Stimulated activated naive B cell treated with anti-CD40 and anti-IgM and Interleukin-4, amounts not matched to agents 10 μg/mL and 1 μg/mL and 100 μg/mL, for 72 hours (primary cell): ENCODE data around the gene SSTR4.

Experiments used
- ATAC-seq, 2 donors: fragments of 150-1000 bp; cut with Tn5 transposase; replicated peaks; 2 replicates each; pipeline ENCODE4 v1.10.0; 2021; ENCODE audit warnings: moderate library complexity in 1 of 2
- DNase-seq: peaks from one replicate; pipeline ENCODE4 v3.0.0; 2021
- H3K27ac Mint-ChIP-seq: one replicate; pipeline ENCODE4 v1.8.0; 2022; ENCODE audit warnings: mild to moderate bottlenecking, mixed read lengths
- H3K27me3 Mint-ChIP-seq, 2 donors: one replicate each; pipeline ENCODE4 v1.8.0; 2022; ENCODE audit warnings: mixed read lengths in 2 of 2
- H3K36me3 Mint-ChIP-seq, 2 donors: one replicate each; pipeline ENCODE4 v1.8.0; 2022; ENCODE audit warnings: mixed read lengths in 2 of 2, mild to moderate bottlenecking in 1 of 2
- H3K4me1 Mint-ChIP-seq, 2 donors: one replicate each; pipeline ENCODE4 v1.8.0; 2022; ENCODE audit warnings: mixed read lengths in 2 of 2, mild to moderate bottlenecking in 1 of 2
- H3K4me3 Mint-ChIP-seq, 2 donors: one replicate each; pipeline ENCODE4 v1.8.0; 2022; ENCODE audit warnings: mild to moderate bottlenecking in 2 of 2, mixed read lengths in 2 of 2, moderate library complexity in 1 of 2
- H3K9me3 Mint-ChIP-seq, 2 donors: one replicate each; pipeline ENCODE4 v1.8.0; 2022; ENCODE audit warnings: mixed read lengths in 2 of 2, mild to moderate bottlenecking in 1 of 2

SSTR4 gene

GRCh38 chr20:23042270-23042669 lies 7.2 kb downstream of the SSTR4 start:
- Mint-ChIP-seq H3K27me3 (peaks cover 37 to 54% of the 10 kb centered on the region in 2 donors), H3K4me1 (peaks cover 0 to 3% of the 10 kb centered on the region in 2 donors), H3K9me3 (no peaks in the 10 kb centered on the region), H3K36me3 (no peaks in the 10 kb centered on the region), H3K4me3 (no peak overlapping the region), H3K27ac (no peak overlapping the region)
- no peak for ATAC-seq
- no peak for DNase-seq

- H3K4me1 Mint-ChIP-seq = peaks cover 4 to 8% of the 10 kb centered on the region in 2 donors
- no peak overlapping the region for H3K4me3 Mint-ChIP-seq
- no peak overlapping the region for H3K27ac Mint-ChIP-seq
- H3K36me3 Mint-ChIP-seq = no peaks in the 10 kb centered on the region
- peaks cover 36 to 51% of the 10 kb centered on the region in 2 donors for H3K27me3 Mint-ChIP-seq
- DNase-seq = no peak
- no peak for ATAC-seq
- H3K9me3 Mint-ChIP-seq = no peaks in the 10 kb centered on the region
These were observed 8.3 kb downstream of the SSTR4 start for GRCh38 chr20:23043376-23043775.

- H3K27ac Mint-ChIP-seq = no peak overlapping the region
- H3K9me3 Mint-ChIP-seq = no peaks in the 10 kb centered on the region
- no peak overlapping the region for H3K4me3 Mint-ChIP-seq
- H3K36me3 Mint-ChIP-seq = no peaks in the 10 kb centered on the region
- H3K27me3 Mint-ChIP-seq = peaks cover 52 to 62% of the 10 kb centered on the region in 2 donors
- no peak for DNase-seq
- H3K4me1 Mint-ChIP-seq = peaks cover 6 to 26% of the 10 kb centered on the region in 2 donors
- ATAC-seq = no peak
These were observed 11.3 kb downstream of the SSTR4 start for GRCh38 chr20:23046431-23046830.

- Mint-ChIP-seq H3K27ac (peak overlapping the region; percentile 76), H3K27me3 (peaks cover 56 to 67% of the 10 kb centered on the region in 2 donors), H3K4me3 (peak overlapping the region; percentile 17 to 46), H3K36me3 (no peaks in the 10 kb centered on the region), H3K9me3 (no peaks in the 10 kb centered on the region), H3K4me1 (peaks cover 6 to 27% of the 10 kb centered on the region in 2 donors)
- ATAC-seq (no peak), DNase-seq (no peak)
These were observed 12.1 kb downstream of the SSTR4 start for GRCh38 chr20:23047001-23047737.

GRCh38 chr20:23047738-23048214 lies 12.7 kb downstream of the SSTR4 start:
- H3K4me1 Mint-ChIP-seq = peaks cover 6 to 27% of the 10 kb centered on the region in 2 donors
- H3K27me3 Mint-ChIP-seq = peaks cover 62 to 73% of the 10 kb centered on the region in 2 donors
- H3K36me3 Mint-ChIP-seq = no peaks in the 10 kb centered on the region
- ATAC-seq (no peak), DNase-seq (no peak)
- H3K27ac Mint-ChIP-seq = peak overlapping the region; percentile 59
- peak overlapping the region; percentile 25 to 46 for H3K4me3 Mint-ChIP-seq
- no peaks in the 10 kb centered on the region for H3K9me3 Mint-ChIP-seq

- no peaks in the 10 kb centered on the region for H3K9me3 Mint-ChIP-seq
- H3K36me3 Mint-ChIP-seq = no peaks in the 10 kb centered on the region
- H3K27ac Mint-ChIP-seq = no peak overlapping the region
- peak overlapping the region; percentile 40 to 65 for H3K4me3 Mint-ChIP-seq
- H3K27me3 Mint-ChIP-seq = peaks cover 64 to 74% of the 10 kb centered on the region in 2 donors
- ATAC-seq (peak; percentile 51 to 54), DNase-seq (peak; percentile 6)
- H3K4me1 Mint-ChIP-seq = peaks cover 6 to 27% of the 10 kb centered on the region in 2 donors
These were observed 13.4 kb downstream of the SSTR4 start for GRCh38 chr20:23048283-23049200.

GRCh38 chr20:23049201-23050075 lies 14.3 kb downstream of the SSTR4 start, which contains the start of gene THBD:
Gene THBD (minus strand): TSS chr20:23049672. CDS start chr20:23049504, 168 bp downstream.
- Mint-ChIP-seq H3K4me1 (peaks cover 6 to 27% of the 10 kb centered on the region in 2 donors), H3K27ac (peak within 1 kb of the TSS; percentile 57), H3K36me3 (no peaks in the 10 kb centered on the region), H3K27me3 (peaks cover 57 to 68% of the 10 kb centered on the region in 2 donors), H3K4me3 (peak within 1 kb of the TSS; percentile 58 to 65), H3K9me3 (no peaks in the 10 kb centered on the region)
- ATAC-seq = peak; percentile 23 to 26
- no peak for DNase-seq

GRCh38 chr20:23050076-23050838 lies 15.1 kb downstream of the SSTR4 start:
- DNase-seq = no peak
- Mint-ChIP-seq H3K36me3 (no peaks in the 10 kb centered on the region), H3K27me3 (peaks cover 52 to 62% of the 10 kb centered on the region in 2 donors), H3K27ac (peak overlapping the region; percentile 57), H3K9me3 (no peaks in the 10 kb centered on the region), H3K4me1 (peaks cover 6 to 27% of the 10 kb centered on the region in 2 donors), H3K4me3 (peak overlapping the region; percentile 58 to 65)
- no peak for ATAC-seq

- peaks cover 50 to 59% of the 10 kb centered on the region in 2 donors for H3K27me3 Mint-ChIP-seq
- H3K9me3 Mint-ChIP-seq = no peaks in the 10 kb centered on the region
- DNase-seq = peak; percentile 6
- H3K27ac Mint-ChIP-seq = peak overlapping the region; percentile 37
- no peaks in the 10 kb centered on the region for H3K36me3 Mint-ChIP-seq
- peak overlapping the region in 1 of 2 donors; percentile 35 for H3K4me3 Mint-ChIP-seq
- peak; percentile 35 to 38 for ATAC-seq
- peaks cover 6 to 27% of the 10 kb centered on the region in 2 donors for H3K4me1 Mint-ChIP-seq
These were observed 15.9 kb downstream of the SSTR4 start for GRCh38 chr20:23050847-23051627.

GRCh38 chr20:23052904-23053303 lies 17.8 kb downstream of the SSTR4 start:
- Mint-ChIP-seq H3K27me3 (peaks cover 38 to 46% of the 10 kb centered on the region in 2 donors), H3K4me3 (no peak overlapping the region), H3K36me3 (no peaks in the 10 kb centered on the region), H3K4me1 (peaks cover 3 to 21% of the 10 kb centered on the region in 2 donors), H3K27ac (no peak overlapping the region), H3K9me3 (peaks cover 0 to 3% of the 10 kb centered on the region in 2 donors)
- ATAC-seq (no peak), DNase-seq (no peak)

- Mint-ChIP-seq H3K36me3 (no peaks in the 10 kb centered on the region), H3K4me3 (no peak overlapping the region), H3K9me3 (peaks cover 0 to 3% of the 10 kb centered on the region in 2 donors), H3K4me1 (no peaks in the 10 kb centered on the region), H3K27me3 (peaks cover 2 to 4% of the 10 kb centered on the region in 2 donors), H3K27ac (no peak overlapping the region)
- DNase-seq (no peak), ATAC-seq (no peak)
These were observed 23.1 kb downstream of the SSTR4 start for GRCh38 chr20:23058240-23058639.

- H3K27ac Mint-ChIP-seq = no peak overlapping the region
- no peak for ATAC-seq
These were observed 23.9 kb downstream of the SSTR4 start for GRCh38 chr20:23059001-23059400.

More at GRCh38 chr20:23059001-23059400, 23.9 kb downstream of the SSTR4 start:
- DNase-seq = no peak
- Mint-ChIP-seq H3K27me3 (no peaks in the 10 kb centered on the region), H3K36me3 (no peaks in the 10 kb centered on the region), H3K4me1 (no peaks in the 10 kb centered on the region), H3K4me3 (no peak overlapping the region), H3K9me3 (peaks cover 0 to 3% of the 10 kb centered on the region in 2 donors)
